ENCODE results near the gene KRTAP21-3.
"Not testable (repeated sequence)": the region's sequence is repeated elsewhere in the genome, so short reads cannot be mapped to it uniquely, and the experiment has no call there.

The KRTAP21-3 gene, protein sequence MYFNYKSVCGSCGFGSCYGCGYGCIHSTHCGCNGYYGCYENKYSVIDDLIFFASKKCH

DNA sequence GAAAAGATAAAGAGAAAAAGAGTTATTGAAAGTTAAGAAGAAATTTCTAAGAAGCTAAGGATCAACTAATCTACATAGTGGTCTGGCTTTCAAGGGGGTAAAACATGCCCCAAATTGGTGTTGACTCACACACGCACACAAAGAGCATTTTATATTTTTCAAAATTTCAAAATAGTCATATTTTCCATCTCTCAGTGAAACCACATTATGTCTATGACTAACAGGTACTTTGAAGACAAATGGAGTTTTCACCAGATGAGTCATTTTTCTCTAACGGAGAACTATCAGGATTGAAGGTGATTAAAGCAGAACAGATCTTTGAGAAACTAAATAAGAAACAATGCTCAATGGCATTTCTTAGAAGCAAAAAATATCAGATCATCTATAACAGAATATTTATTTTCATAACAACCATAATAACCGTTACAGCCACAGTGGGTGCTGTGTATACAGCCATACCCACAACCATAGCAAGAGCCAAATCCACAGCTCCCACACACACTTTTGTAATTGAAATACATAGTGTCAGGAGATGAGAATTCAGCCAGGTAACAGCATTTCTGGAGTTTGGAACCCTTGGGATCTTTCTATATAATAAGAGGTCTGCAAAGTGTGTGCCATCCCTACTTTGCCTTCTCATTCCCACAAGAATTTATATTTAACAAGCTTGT lies at the start of gene KRTAP21-3:
Gene KRTAP21-3 (minus strand): TSS at position 539 of the 671 bp plus-strand sequence. CDS start 18 bp downstream, at position 521.
- no peak for DNase-seq

DNA sequence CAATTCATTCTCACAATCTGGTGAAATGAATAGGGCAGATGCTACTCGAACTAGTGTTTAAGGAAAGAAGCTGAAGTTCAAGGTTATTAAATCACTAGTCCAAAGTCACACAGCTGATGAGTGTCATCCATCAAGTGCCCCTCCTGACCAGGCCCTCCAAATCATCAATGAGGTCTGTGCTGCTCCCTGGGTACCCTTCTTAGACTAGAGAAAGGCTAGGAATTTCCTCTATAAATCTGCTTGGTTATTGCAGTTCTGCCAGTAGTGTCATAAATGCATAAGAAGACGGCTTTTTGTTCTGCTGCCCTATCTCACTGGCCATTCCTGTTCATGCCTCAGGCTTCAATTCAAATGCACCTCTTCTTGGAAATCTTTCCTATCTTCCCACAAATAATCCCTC lies 42.2 kb upstream of the KRTAP21-3 start:
- no peak for DNase-seq

DNA sequence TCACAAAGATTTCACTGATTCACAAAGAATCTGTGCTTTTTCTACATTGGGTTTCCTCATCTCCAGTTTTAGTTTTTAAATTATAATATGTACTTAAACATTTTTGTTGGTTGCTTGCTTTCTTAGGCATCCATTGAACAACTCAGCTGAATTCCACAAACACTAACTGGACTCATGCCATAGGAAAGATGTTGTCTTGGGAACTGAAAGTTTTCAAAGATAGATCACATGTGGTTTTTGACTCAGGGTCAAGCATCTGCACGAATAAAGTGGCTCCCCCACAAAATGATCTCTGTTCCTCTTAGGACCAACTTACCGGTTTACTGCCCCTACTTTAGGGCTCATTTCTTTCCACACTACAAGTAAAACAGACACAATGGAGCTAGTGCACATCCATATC lies 39.7 kb upstream of the KRTAP21-3 start:
- DNase-seq = no peak

GRCh38 chr21:30755328-30755727 lies 36.8 kb upstream of the KRTAP21-3 start, which contains the start of gene KRTAP21-1:
KRTAP21-1 (minus strand) TSS chr21:30755428; CDS start chr21:30755378, 50 bp downstream.
- DNase-seq = not testable (repeated sequence)

- no peak for DNase-seq
Observed at GRCh38 chr21:30747159-30747558, 28.6 kb upstream of the KRTAP21-3 start, which contains the start of gene KRTAP21-2. KRTAP21-2 (minus strand) TSS chr21:30747259; CDS start chr21:30747202, 57 bp downstream.

- no peak for DNase-seq
Observed at GRCh38 chr21:30740462-30740861, 21.9 kb upstream of the KRTAP21-3 start.

GRCh38 chr21:30733026-30733425 lies 14.4 kb upstream of the KRTAP21-3 start:
- no peak for DNase-seq

GRCh38 chr21:30726726-30727125 lies 8.1 kb upstream of the KRTAP21-3 start:
- DNase-seq = no peak

DNA sequence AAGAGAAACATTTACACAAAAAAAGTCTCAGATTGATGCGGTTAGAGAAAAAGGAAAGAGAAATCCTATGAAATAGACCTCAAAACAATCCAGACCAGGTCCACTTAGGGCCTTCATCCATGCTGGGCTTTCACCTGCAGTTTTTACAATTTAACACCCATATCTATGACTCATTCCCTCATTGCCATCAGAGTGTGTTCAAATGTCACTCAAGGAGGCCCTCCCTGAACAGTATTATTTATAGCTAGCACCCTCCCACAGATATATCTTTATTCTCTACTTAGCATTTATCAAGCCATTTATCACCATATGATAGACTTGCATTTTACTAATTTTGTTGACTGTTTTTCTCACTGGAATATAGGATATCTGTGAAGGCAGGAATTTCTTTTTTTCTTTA lies 824 bp upstream of the KRTAP21-3 start:
- no peak for DNase-seq

DNA sequence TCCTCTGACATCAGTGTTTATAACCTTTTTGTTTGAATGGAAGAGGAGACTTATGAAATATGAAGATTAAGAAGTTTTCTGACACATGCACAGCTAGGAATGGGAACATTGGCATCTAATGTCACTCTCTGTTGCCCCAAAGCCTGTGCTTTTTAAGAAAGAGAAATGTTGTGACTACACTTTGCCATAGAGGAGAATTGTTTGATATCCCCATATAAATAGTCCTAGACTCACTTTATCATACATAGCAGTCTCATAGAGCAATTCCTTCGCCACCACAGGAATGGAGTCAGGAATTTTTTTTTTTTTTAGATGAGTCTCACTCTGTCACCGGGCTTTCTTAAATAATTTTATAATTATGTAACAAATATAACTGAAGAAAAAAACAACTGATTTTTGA lies 1.5 kb downstream of the KRTAP21-3 start:
- no peak for DNase-seq

GRCh38 chr21:30714946-30715345 lies 3.6 kb downstream of the KRTAP21-3 start:
- no peak for DNase-seq

GRCh38 chr21:30714456-30714855 lies 4.1 kb downstream of the KRTAP21-3 start:
- DNase-seq = no peak

DNA sequence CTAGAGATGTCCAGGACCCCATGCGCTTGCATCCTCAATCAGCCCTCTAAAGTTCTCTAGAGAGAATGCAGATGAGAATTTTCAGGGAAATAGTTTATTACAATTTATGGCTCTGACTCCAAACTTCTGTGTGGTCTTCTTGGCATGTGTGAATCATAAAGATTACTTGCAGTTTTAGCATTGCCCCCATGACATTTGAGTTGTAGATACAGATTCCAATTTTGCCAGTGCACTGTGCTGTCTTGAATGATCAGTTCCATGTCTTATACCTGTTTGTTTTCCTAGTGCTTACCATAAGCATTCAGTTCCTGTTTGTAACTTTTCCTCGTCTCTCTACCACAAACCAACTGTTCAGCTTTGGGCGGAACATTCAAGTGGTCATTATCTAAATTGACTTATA lies 4.8 kb downstream of the KRTAP21-3 start:
- DNase-seq = no peak

- DNase-seq = no peak
Observed at GRCh38 chr21:30710499-30710898, 8.1 kb downstream of the KRTAP21-3 start.

DNA sequence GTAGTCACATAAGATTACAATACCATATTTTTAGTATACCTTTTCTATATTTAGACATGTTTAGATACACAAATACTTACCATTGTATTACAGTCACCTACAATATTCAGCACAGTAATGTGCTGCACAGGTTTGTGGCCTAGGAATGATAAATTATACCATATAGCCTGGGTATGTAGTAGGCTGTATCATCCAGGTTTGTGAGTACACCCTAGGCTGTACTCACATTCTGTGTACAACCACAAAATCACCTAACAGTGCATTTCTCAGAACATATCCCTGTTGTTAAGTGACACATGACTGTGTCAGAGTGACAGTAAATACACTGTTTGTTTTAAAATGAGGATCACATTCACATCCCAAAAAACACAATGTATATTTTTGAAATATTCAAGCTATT lies 11.2 kb downstream of the KRTAP21-3 start:
- no peak for DNase-seq

DNA sequence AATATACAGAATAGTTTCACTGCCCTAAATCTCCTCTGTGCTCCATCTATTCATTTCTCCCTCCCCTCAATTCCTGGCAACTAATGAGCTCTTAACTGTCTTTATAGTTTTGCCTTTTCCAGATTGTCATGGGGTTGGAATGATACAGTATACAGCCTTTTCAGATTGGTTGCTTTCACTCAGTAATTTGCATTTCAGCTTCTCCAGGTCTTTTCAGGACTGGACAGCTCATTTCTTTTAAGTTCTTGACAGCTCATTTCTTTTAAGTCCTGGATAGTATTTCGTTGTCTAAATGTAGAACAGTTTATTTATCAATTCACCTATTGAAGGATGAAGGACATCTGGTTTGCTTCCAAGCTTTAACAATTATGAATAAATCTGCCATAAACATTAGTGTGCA lies 22.6 kb downstream of the KRTAP21-3 start:
- DNase-seq = no peak

DNA sequence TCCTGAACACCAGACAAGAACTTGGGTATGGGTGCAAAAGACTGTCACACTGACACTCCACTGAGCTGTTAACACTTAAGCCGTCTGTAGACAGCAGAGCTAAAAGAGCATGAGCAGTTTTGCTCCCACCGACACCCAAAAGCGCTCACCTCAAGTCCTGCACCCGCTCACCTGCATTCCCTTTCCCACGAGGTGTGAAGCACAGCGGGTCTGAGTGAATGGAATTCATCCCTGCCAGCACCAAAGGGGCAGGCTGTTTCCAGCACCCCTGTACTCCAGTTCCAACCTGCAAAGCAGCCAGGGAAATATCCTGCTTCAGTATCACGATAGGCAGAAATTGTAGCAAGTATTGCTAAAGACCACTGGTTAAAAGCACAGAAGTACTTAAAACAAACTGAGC lies 28.8 kb downstream of the KRTAP21-3 start:
- no peak for DNase-seq

GRCh38 chr21:30684506-30684905 lies 34.1 kb downstream of the KRTAP21-3 start:
- no peak for DNase-seq

DNA sequence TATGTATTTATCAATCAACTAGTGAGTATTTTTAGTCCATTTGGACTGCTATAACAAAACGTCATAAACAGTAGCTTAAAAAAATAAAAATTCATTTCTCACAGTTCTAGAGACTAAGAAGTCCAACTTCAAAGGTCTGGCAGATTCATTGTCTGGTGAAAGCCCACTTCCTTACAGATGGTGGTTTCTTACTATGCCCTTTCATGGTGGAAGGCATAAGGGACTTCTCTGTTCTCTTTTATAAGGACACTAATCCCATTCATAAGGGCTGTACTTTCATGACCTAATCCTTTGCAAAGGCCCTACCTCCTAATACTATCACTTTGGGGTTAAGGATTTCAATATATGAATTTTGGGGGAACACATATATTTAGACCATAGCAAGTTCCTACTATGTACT lies 38.0 kb downstream of the KRTAP21-3 start:
- DNase-seq = no peak

DNA sequence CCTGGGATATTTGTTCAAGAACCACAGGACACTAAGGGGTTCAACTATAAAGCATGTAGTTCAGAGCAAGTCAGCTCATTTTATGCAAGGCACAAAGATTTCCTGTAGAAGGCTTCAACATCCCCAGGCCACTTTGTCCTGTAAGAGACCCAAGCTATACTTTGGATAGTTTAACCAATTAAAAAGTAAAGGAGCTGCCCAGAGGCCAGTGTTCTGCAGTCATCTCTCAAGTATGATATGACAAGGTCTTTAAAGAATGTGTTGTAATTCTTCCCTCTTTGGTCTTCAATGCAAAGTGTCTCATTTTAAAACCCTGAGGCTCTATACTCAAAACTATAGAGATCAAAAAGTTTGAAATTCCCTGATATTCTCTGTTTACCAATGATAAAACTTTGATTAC lies 41.8 kb downstream of the KRTAP21-3 start:
- no peak for DNase-seq

GRCh38 chr21:30674312-30674711 lies 44.3 kb downstream of the KRTAP21-3 start:
- no peak for DNase-seq

DNA sequence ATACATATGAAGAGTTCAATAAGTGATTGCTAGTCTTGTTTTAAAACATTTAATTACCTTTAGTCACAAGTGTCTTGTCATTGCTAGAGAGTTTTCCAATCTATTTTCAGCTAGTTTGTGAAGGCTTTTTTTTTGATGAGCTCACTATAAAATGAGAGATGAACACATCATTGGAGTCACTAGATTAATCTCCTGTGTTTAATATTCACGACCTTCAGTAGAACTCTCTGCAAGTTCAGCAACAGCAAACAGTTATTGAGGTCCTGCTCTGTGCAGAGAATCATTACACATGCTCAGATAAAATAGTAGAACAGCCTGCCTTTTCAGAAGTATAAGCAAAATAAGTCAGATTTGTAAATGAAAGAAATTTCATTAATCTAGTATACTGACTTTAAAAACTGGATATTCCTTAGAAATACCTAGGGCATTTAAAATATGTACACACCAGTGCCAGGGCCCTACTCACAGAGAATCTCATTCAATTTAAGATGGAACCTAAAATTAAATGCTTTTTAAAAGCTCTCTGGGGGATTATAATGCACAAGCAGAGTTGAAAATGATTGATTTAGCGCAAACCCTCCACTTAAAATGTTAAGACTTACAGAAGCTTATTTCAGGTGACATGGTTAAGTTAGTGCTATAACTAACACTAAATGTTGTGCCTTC lies 45.5 kb downstream of the KRTAP21-3 start:
- no peak for DNase-seq

- DNase-seq = no peak
Observed at GRCh38 chr21:30668776-30669175, 49.8 kb downstream of the KRTAP21-3 start.
